Ishikawa (cell line): ENCODE data around the gene MED12L.

ENCODE experiments used
- CEBPB ChIP-seq: IDR thresholded peaks from 2 replicates; pipeline ENCODE4 v1.6.1; 2012
- MAX ChIP-seq: IDR thresholded peaks from 2 replicates; pipeline ENCODE4 v1.6.1; 2012

DNA sequence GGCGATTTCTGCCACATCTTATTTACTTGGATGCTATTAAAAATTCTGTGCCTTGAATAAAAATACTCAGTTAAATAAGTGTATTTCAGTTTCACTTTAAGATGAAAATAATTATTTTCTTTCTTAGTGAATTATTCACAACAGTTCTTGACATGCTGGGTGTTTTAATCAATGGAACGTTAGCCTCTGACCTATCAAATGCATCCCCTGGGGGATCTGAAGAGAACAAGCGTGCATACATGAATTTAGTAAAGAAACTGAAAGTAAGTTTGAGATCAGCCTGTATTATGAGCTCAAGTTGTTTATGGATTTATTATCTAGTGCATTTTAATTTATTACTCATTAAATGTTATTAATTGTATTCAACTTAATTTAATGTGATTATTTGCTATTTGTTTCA, 298.5 kb downstream of the MED12L start:
- TF ChIP-seq MAX (no peak), CEBPB (no peak)
